Lower leg skin (tissue), 4 donors: ENCODE data around the gene TXNRD3. TPM values are rescaled to one million over a fixed set of nuclear protein-coding genes. Genes with fewer than 3 reads are reported as not detected.
A peak's percentile ranks its signal among the peaks of the same experiment; 100 is the strongest.

Experiments
- DNase-seq, 2 donors: peaks; one replicate each; pipeline ENCODE4 v3.0.0-alpha.2; 2019; ENCODE audit warnings: low spot score in 2 of 2
- H3K4me3 ChIP-seq: fragments of 200-600 bp; sonication (generic); 2 replicates; pipeline ENCODE4 v1.5.1; 2017; ENCODE audit warnings: mild to moderate bottlenecking, low read depth; ENCODE audit not compliant: poor library complexity, severe bottlenecking
- CTCF ChIP-seq, 3 donors: fragments of 450-650 bp; IDR thresholded peaks; one replicate each; pipeline ENCODE4 v1.5.1; 2016; ENCODE audit warnings: antibody characterized with exemption in 3 of 3, mild to moderate bottlenecking in 3 of 3, moderate library complexity in 2 of 3
- POLR2A ChIP-seq, 2 donors: fragments of 450-650 bp; IDR thresholded peaks; one replicate each; pipeline ENCODE4 v1.6.1; 2016 to 2017; ENCODE audit warnings: antibody characterized with exemption in 2 of 2, mild to moderate bottlenecking in 1 of 2, moderate library complexity in 1 of 2
- WGBS, 2 donors: methylation state at CpG; one replicate each; pipeline ENCODE4 v1.1.5; 2018; 5-methylcytosine and 5-hydroxymethylcytosine counted together
- intact Hi-C: fragments of 100-400 bp; cut with DNase I; formaldehyde crosslinking; loops from one replicate; pipeline ENCODE4 v1.15.0; 2023; ENCODE audit warnings: low total_unique reads
- total RNA-seq, 4 donors: library from RNA; depleted of rRNA; stranded (reverse); fragments of >200 nt; gene quantifications; one replicate each; pipeline ENCODE4 v1.1.0, GENCODE V29; 2016

The TXNRD3 gene
- total RNA-seq, 4 donors from 2014 or later, result 6.8 to 12.1 (median 9.2) TPM

GRCh38 chr3:126668450-126669401 lies 13.8 kb upstream of the TXNRD3 start:
- intact Hi-C loops, result no loop called here
- WGBS, 2 donors, result 85 to 86% methylated on average over 12 to 13 of the region's 13 CpGs
- no peak for TF ChIP-seq CTCF (IDR thresholded peaks at IDR 0.05)
- no peak for TF ChIP-seq POLR2A (IDR thresholded peaks at IDR 0.05)
- no peak overlapping the region for H3K4me3 ChIP-seq
- DNase-seq, result peak in 1 of 2 donors; percentile 82

- intact Hi-C loops, result no loop called here
- no peak for TF ChIP-seq CTCF (IDR thresholded peaks at IDR 0.05)
- no peak for TF ChIP-seq POLR2A (IDR thresholded peaks at IDR 0.05)
- H3K4me3 ChIP-seq, result no peak overlapping the region
- peak in 1 of 2 donors; percentile 80 for DNase-seq
- WGBS, 2 donors, result 85 to 88% methylated on average over 15 of the region's 15 CpGs
These were observed 12.9 kb upstream of the TXNRD3 start for GRCh38 chr3:126667631-126668449.

- TF ChIP-seq POLR2A (IDR thresholded peaks at IDR 0.05), result no peak
- TF ChIP-seq CTCF (IDR thresholded peaks at IDR 0.05), result no peak
- WGBS, 2 donors, result 87 to 90% methylated on average over 15 of the region's 15 CpGs
- DNase-seq, result peak in 1 of 2 donors; percentile 63
- no peak overlapping the region for H3K4me3 ChIP-seq
- intact Hi-C loops, result no loop called here
These were observed 12.0 kb upstream of the TXNRD3 start for GRCh38 chr3:126666658-126667528.

- no peak overlapping the region for H3K4me3 ChIP-seq
- no peak for TF ChIP-seq CTCF (IDR thresholded peaks at IDR 0.05)
- no peak for TF ChIP-seq POLR2A (IDR thresholded peaks at IDR 0.05)
- no peak for DNase-seq
- WGBS, 2 donors, result 79 to 88% methylated on average over 15 of the region's 15 CpGs
- intact Hi-C loops, result no loop called here
These were observed 11.2 kb upstream of the TXNRD3 start for GRCh38 chr3:126665959-126666657.
